HG02943 (cell line): ENCODE measurements around the gene PTPN1.

Source experiments
- ATAC-seq: cut with Tn5 transposase; IDR thresholded peaks from one replicate; pipeline ENCODE4 v1.9.1; 2021; ENCODE audit warnings: mild to moderate bottlenecking, low read depth, moderate library complexity; ENCODE audit not compliant: unreplicated experiment

PTPN1 gene

GRCh38 chr20:50627747-50628146 is 117.6 kb downstream of the PTPN1 start:
- no peak for ATAC-seq

- no peak for ATAC-seq
Measured at GRCh38 chr20:50628332-50628731, 118.1 kb downstream of the PTPN1 start.

GRCh38 chr20:50628853-50629669 is 118.9 kb downstream of the PTPN1 start:
- ATAC-seq: no peak

GRCh38 chr20:50629670-50630045 is 119.5 kb downstream of the PTPN1 start:
- ATAC-seq: no peak

- ATAC-seq: no peak
Measured at GRCh38 chr20:50630578-50631263, 120.5 kb downstream of the PTPN1 start.

- no peak for ATAC-seq
Measured at GRCh38 chr20:50632236-50632635, 122.1 kb downstream of the PTPN1 start.

GRCh38 chr20:50632701-50633100 is 122.5 kb downstream of the PTPN1 start:
- no peak for ATAC-seq

- ATAC-seq: no peak
Measured at GRCh38 chr20:50633361-50633760, 123.2 kb downstream of the PTPN1 start.

- no peak for ATAC-seq
Measured at GRCh38 chr20:50634191-50634590, 124.0 kb downstream of the PTPN1 start.
